NCI-H1694 (cell line): ENCODE measurements around the gene NPM1.
"Not testable (repeated sequence)": the region's sequence is repeated elsewhere in the genome, so short reads cannot be mapped to it uniquely, and the experiment has no call there.

Experiments
- DNase-seq: peaks from one replicate; lab custom pipeline; 2025; lab: John Stamatoyannopoulos, UW

Gene NPM1

GRCh38 chr5:171386006-171386671 is 1.5 kb upstream of the NPM1 start:
- no peak for DNase-seq

GRCh38 chr5:171386861-171387344 is 746 bp upstream of the NPM1 start:
- no peak for DNase-seq

GRCh38 chr5:171387970-171388815 is 544 bp downstream of the NPM1 start:
- DNase-seq, result peak; percentile 31

- DNase-seq, result no peak
Measured at GRCh38 chr5:171388816-171389168, 1.1 kb downstream of the NPM1 start.

GRCh38 chr5:171390883-171391677 is 3.4 kb downstream of the NPM1 start:
- no peak for DNase-seq

GRCh38 chr5:171391996-171392577 is 4.4 kb downstream of the NPM1 start:
- no peak for DNase-seq

GRCh38 chr5:171392585-171393159 is 5.0 kb downstream of the NPM1 start:
- no peak for DNase-seq

GRCh38 chr5:171395042-171395441 is 7.4 kb downstream of the NPM1 start:
- no peak for DNase-seq

GRCh38 chr5:171396583-171396982 is 8.9 kb downstream of the NPM1 start:
- DNase-seq, result not testable (repeated sequence)

- no peak for DNase-seq
Measured at GRCh38 chr5:171397190-171397589, 9.5 kb downstream of the NPM1 start.

- DNase-seq, result no peak
Measured at GRCh38 chr5:171397599-171397998, 9.9 kb downstream of the NPM1 start.

- DNase-seq, result not testable (repeated sequence)
Measured at GRCh38 chr5:171398660-171399059, 11.0 kb downstream of the NPM1 start.

- no peak for DNase-seq
Measured at GRCh38 chr5:171400169-171400568, 12.5 kb downstream of the NPM1 start.

GRCh38 chr5:171401167-171401947 is 13.7 kb downstream of the NPM1 start:
- DNase-seq, result no peak

- DNase-seq, result not testable (repeated sequence)
Measured at GRCh38 chr5:171402751-171403150, 15.1 kb downstream of the NPM1 start.

GRCh38 chr5:171405615-171406014 is 18.0 kb downstream of the NPM1 start:
- DNase-seq, result no peak

GRCh38 chr5:171407234-171407633 is 19.6 kb downstream of the NPM1 start:
- DNase-seq, result no peak

- DNase-seq, result no peak
Measured at GRCh38 chr5:171409164-171410136, 21.8 kb downstream of the NPM1 start.

GRCh38 chr5:171410181-171410580 is 22.5 kb downstream of the NPM1 start:
- DNase-seq, result no peak

GRCh38 chr5:171412186-171412585 is 24.5 kb downstream of the NPM1 start:
- DNase-seq, result no peak
